Mucosa of rectum (tissue), 2 donors: ENCODE measurements around the gene P4HA3.

Source experiments
- H3K27ac ChIP-seq, 2 donors: one replicate each; pipeline ENCODE4 v1.7.0; 2013; ENCODE audit warnings: inconsistent platforms in 2 of 2, low read depth in 2 of 2, low read length in 2 of 2
- H3K27me3 ChIP-seq, 2 donors: one replicate each; pipeline ENCODE4 v1.7.0; 2013; ENCODE audit warnings: low read length in 2 of 2; ENCODE audit not compliant: control insufficient read depth in 2 of 2, insufficient read depth in 2 of 2
- H3K36me3 ChIP-seq, 2 donors: one replicate each; pipeline ENCODE4 v1.7.0; 2013; ENCODE audit warnings: low read length in 2 of 2; ENCODE audit not compliant: control insufficient read depth in 2 of 2, insufficient read depth in 2 of 2
- H3K4me1 ChIP-seq, 2 donors: one replicate each; pipeline ENCODE4 v1.7.0; 2013; ENCODE audit warnings: low read length in 2 of 2, mild to moderate bottlenecking in 1 of 2; ENCODE audit not compliant: control insufficient read depth in 2 of 2, insufficient read depth in 2 of 2
- H3K4me3 ChIP-seq, 2 donors: one replicate each; pipeline ENCODE4 v1.7.0; 2013; ENCODE audit warnings: low read length in 2 of 2
- H3K9ac ChIP-seq, 2 donors: one replicate each; pipeline ENCODE4 v1.7.0; 2013; ENCODE audit warnings: low read length in 2 of 2, low read depth in 1 of 2, mild to moderate bottlenecking in 1 of 2
- H3K9me3 ChIP-seq, 2 donors: one replicate each; pipeline ENCODE4 v1.7.0; 2013; ENCODE audit warnings: low read length in 2 of 2; ENCODE audit not compliant: control insufficient read depth in 2 of 2
- donor health status: healthy.
- donor health status: Normal muscosa, but diverticular disease.

Gene P4HA3

GRCh38 chr11:74276581-74276980 lies 34.9 kb downstream of the P4HA3 start:
- Histone ChIP-seq H3K36me3 (no peaks in the 10 kb centered on the region), H3K9me3 (no peaks in the 10 kb centered on the region), H3K27ac (no peak overlapping the region), H3K27me3 (peaks cover 0 to 2% of the 10 kb centered on the region in 2 donors), H3K4me3 (no peak overlapping the region), H3K4me1 (no peaks in the 10 kb centered on the region), H3K9ac (no peak overlapping the region)

GRCh38 chr11:74272276-74272675 lies 39.2 kb downstream of the P4HA3 start:
- Histone ChIP-seq H3K36me3 (no peaks in the 10 kb centered on the region), H3K4me3 (no peak overlapping the region), H3K9me3 (no peaks in the 10 kb centered on the region), H3K27ac (no peak overlapping the region), H3K4me1 (no peaks in the 10 kb centered on the region), H3K9ac (no peak overlapping the region), H3K27me3 (no peaks in the 10 kb centered on the region)

- H3K4me1 ChIP-seq = no peaks in the 10 kb centered on the region
- no peak overlapping the region for H3K27ac ChIP-seq
Measured at GRCh38 chr11:74269161-74269811, 42.2 kb downstream of the P4HA3 start.

GRCh38 chr11:74268456-74268855 lies 43.0 kb downstream of the P4HA3 start:
- Histone ChIP-seq H3K27me3 (no peaks in the 10 kb centered on the region), H3K36me3 (no peaks in the 10 kb centered on the region), H3K4me3 (no peak overlapping the region), H3K27ac (no peak overlapping the region), H3K4me1 (no peaks in the 10 kb centered on the region), H3K9ac (no peak overlapping the region), H3K9me3 (no peaks in the 10 kb centered on the region)

More at GRCh38 chr11:74269161-74269811, 42.2 kb downstream of the P4HA3 start:
- no peaks in the 10 kb centered on the region for H3K36me3 ChIP-seq
- H3K9me3 ChIP-seq = no peaks in the 10 kb centered on the region
- H3K9ac ChIP-seq = no peak overlapping the region
- no peaks in the 10 kb centered on the region for H3K27me3 ChIP-seq
- H3K4me3 ChIP-seq = no peak overlapping the region

GRCh38 chr11:74267014-74267413 lies 44.4 kb downstream of the P4HA3 start:
- Histone ChIP-seq H3K36me3 (no peaks in the 10 kb centered on the region), H3K4me3 (no peak overlapping the region), H3K4me1 (no peaks in the 10 kb centered on the region), H3K9ac (no peak overlapping the region), H3K27ac (no peak overlapping the region), H3K9me3 (no peaks in the 10 kb centered on the region), H3K27me3 (no peaks in the 10 kb centered on the region)

GRCh38 chr11:74265256-74265655 lies 46.2 kb downstream of the P4HA3 start:
- Histone ChIP-seq H3K4me3 (no peak overlapping the region), H3K4me1 (no peaks in the 10 kb centered on the region), H3K9me3 (no peaks in the 10 kb centered on the region), H3K36me3 (no peaks in the 10 kb centered on the region), H3K9ac (no peak overlapping the region), H3K27ac (no peak overlapping the region), H3K27me3 (no peaks in the 10 kb centered on the region)

- no peak overlapping the region for H3K4me3 ChIP-seq
- no peak overlapping the region for H3K9ac ChIP-seq
- no peaks in the 10 kb centered on the region for H3K9me3 ChIP-seq
- no peaks in the 10 kb centered on the region for H3K27me3 ChIP-seq
- H3K27ac ChIP-seq = no peak overlapping the region
- H3K36me3 ChIP-seq = no peaks in the 10 kb centered on the region
- H3K4me1 ChIP-seq = no peaks in the 10 kb centered on the region
Measured at GRCh38 chr11:74262725-74263124, 48.7 kb downstream of the P4HA3 start.

GRCh38 chr11:74257959-74258553 lies 53.4 kb downstream of the P4HA3 start:
- Histone ChIP-seq H3K4me1 (no peaks in the 10 kb centered on the region), H3K27me3 (no peaks in the 10 kb centered on the region), H3K27ac (no peak overlapping the region)

GRCh38 chr11:74256378-74257133 lies 54.9 kb downstream of the P4HA3 start:
- no peak overlapping the region for H3K9ac ChIP-seq
- no peaks in the 10 kb centered on the region for H3K4me1 ChIP-seq
- H3K27ac ChIP-seq = no peak overlapping the region
- H3K4me3 ChIP-seq = no peak overlapping the region
- peaks cover 15 to 25% of the 10 kb centered on the region in 2 donors for H3K36me3 ChIP-seq
- H3K9me3 ChIP-seq = no peaks in the 10 kb centered on the region
- H3K27me3 ChIP-seq = no peaks in the 10 kb centered on the region

More at GRCh38 chr11:74257959-74258553, 53.4 kb downstream of the P4HA3 start:
- no peak overlapping the region for H3K4me3 ChIP-seq
- peaks cover 12 to 17% of the 10 kb centered on the region in 2 donors for H3K36me3 ChIP-seq
- no peak overlapping the region for H3K9ac ChIP-seq
- no peaks in the 10 kb centered on the region for H3K9me3 ChIP-seq

GRCh38 chr11:74255741-74256375 lies 55.6 kb downstream of the P4HA3 start:
- no peak overlapping the region for H3K9ac ChIP-seq
- peaks cover 22 to 32% of the 10 kb centered on the region in 2 donors for H3K36me3 ChIP-seq
- no peaks in the 10 kb centered on the region for H3K9me3 ChIP-seq
- H3K4me3 ChIP-seq = no peak overlapping the region
- no peaks in the 10 kb centered on the region for H3K4me1 ChIP-seq
- H3K27ac ChIP-seq = no peak overlapping the region
- no peaks in the 10 kb centered on the region for H3K27me3 ChIP-seq
